T-helper 2 cell treated with Interferon-gamma antibody and Interleukin-4, amounts not matched to agents 5 μg/mL and 100 μg/mL, for 36 hours (primary cell): ENCODE measurements around the gene TRIM39.
"Not testable (repeated sequence)": the region's sequence is repeated elsewhere in the genome, so short reads cannot be mapped to it uniquely, and the experiment has no call there.

ENCODE experiments used
- DNase-seq: peaks from one replicate; pipeline ENCODE4 v3.0.0; 2021; ENCODE audit warnings: low spot score
- H3K27ac Mint-ChIP-seq: one replicate; pipeline ENCODE4 v1.8.0; 2021; ENCODE audit warnings: mild to moderate bottlenecking, mixed read lengths
- H3K27me3 Mint-ChIP-seq: one replicate; pipeline ENCODE4 v1.8.0; 2021; ENCODE audit warnings: low read depth, mixed read lengths
- H3K36me3 Mint-ChIP-seq: one replicate; pipeline ENCODE4 v1.8.0; 2021; ENCODE audit warnings: low read depth, mixed read lengths
- H3K4me1 Mint-ChIP-seq: one replicate; pipeline ENCODE4 v1.8.0; 2021; ENCODE audit warnings: low read depth, mixed read lengths
- H3K4me3 Mint-ChIP-seq: one replicate; pipeline ENCODE4 v1.8.0; 2022; ENCODE audit warnings: mild to moderate bottlenecking, moderate library complexity, mixed read lengths
- H3K9me3 Mint-ChIP-seq: one replicate; pipeline ENCODE4 v1.8.0; 2021; ENCODE audit warnings: mixed read lengths

TRIM39 gene

GRCh38 chr6:30326526-30327231 is at the start of gene TRIM39:
TRIM39 (plus strand) TSS chr6:30326927; CDS start chr6:30329318, 2,391 bp downstream.
- peaks cover 46% of the 10 kb centered on the region for H3K4me1 Mint-ChIP-seq
- peak; percentile 86 for DNase-seq
- no peaks in the 10 kb centered on the region for H3K27me3 Mint-ChIP-seq
- no peaks in the 10 kb centered on the region for H3K9me3 Mint-ChIP-seq
- peaks cover 22% of the 10 kb centered on the region for H3K36me3 Mint-ChIP-seq
- peak within 1 kb of the TSS; percentile 95 for H3K4me3 Mint-ChIP-seq
- peak within 1 kb of the TSS; percentile 99 for H3K27ac Mint-ChIP-seq

GRCh38 chr6:30280988-30281387 is 45.7 kb upstream of the TRIM39 start:
- Mint-ChIP-seq H3K9me3 (peaks cover 73% of the 10 kb centered on the region), H3K36me3 (peaks cover 13% of the 10 kb centered on the region)
- H3K27ac Mint-ChIP-seq, H3K4me3 Mint-ChIP-seq, DNase-seq, H3K4me1 Mint-ChIP-seq, H3K27me3 Mint-ChIP-seq: not testable (repeated sequence)

- H3K4me3 Mint-ChIP-seq = no peak overlapping the region
- H3K27me3 Mint-ChIP-seq = peaks cover 5% of the 10 kb centered on the region
- no peak overlapping the region for H3K27ac Mint-ChIP-seq
- no peaks in the 10 kb centered on the region for H3K4me1 Mint-ChIP-seq
- H3K9me3 Mint-ChIP-seq = peaks cover 79% of the 10 kb centered on the region
- H3K36me3 Mint-ChIP-seq = peaks cover 13% of the 10 kb centered on the region
- DNase-seq = no peak
These were observed 44.2 kb upstream of the TRIM39 start for GRCh38 chr6:30282522-30282921.

GRCh38 chr6:30283761-30284160 is 43.0 kb upstream of the TRIM39 start:
- DNase-seq = no peak
- H3K4me1 Mint-ChIP-seq = no peaks in the 10 kb centered on the region
- no peak overlapping the region for H3K27ac Mint-ChIP-seq
- H3K27me3 Mint-ChIP-seq = no peaks in the 10 kb centered on the region
- H3K9me3 Mint-ChIP-seq = peaks cover 80% of the 10 kb centered on the region
- H3K4me3 Mint-ChIP-seq = no peak overlapping the region
- H3K36me3 Mint-ChIP-seq = peaks cover 18% of the 10 kb centered on the region

GRCh38 chr6:30287139-30287538 is 39.6 kb upstream of the TRIM39 start:
- H3K36me3 Mint-ChIP-seq = peaks cover 41% of the 10 kb centered on the region

GRCh38 chr6:30295837-30296236 is 30.9 kb upstream of the TRIM39 start:
- H3K27me3 Mint-ChIP-seq = no peaks in the 10 kb centered on the region
- peaks cover 23% of the 10 kb centered on the region for H3K9me3 Mint-ChIP-seq
- H3K4me3 Mint-ChIP-seq = no peak overlapping the region
- no peaks in the 10 kb centered on the region for H3K4me1 Mint-ChIP-seq
- H3K36me3 Mint-ChIP-seq = peaks cover 43% of the 10 kb centered on the region
- no peak overlapping the region for H3K27ac Mint-ChIP-seq
- no peak for DNase-seq

More at GRCh38 chr6:30287139-30287538, 39.6 kb upstream of the TRIM39 start:
- peaks cover 68% of the 10 kb centered on the region for H3K9me3 Mint-ChIP-seq
- no peak overlapping the region for H3K4me3 Mint-ChIP-seq
- no peaks in the 10 kb centered on the region for H3K4me1 Mint-ChIP-seq
- H3K27ac Mint-ChIP-seq = no peak overlapping the region
- no peak for DNase-seq
- no peaks in the 10 kb centered on the region for H3K27me3 Mint-ChIP-seq

GRCh38 chr6:30304002-30304401 is 22.7 kb upstream of the TRIM39 start:
- Mint-ChIP-seq H3K4me1 (no peaks in the 10 kb centered on the region), H3K27ac (no peak overlapping the region), H3K9me3 (peaks cover 34% of the 10 kb centered on the region), H3K27me3 (no peaks in the 10 kb centered on the region), H3K4me3 (no peak overlapping the region), H3K36me3 (peaks cover 66% of the 10 kb centered on the region)
- DNase-seq = no peak

GRCh38 chr6:30311101-30311500 is 15.6 kb upstream of the TRIM39 start:
- no peaks in the 10 kb centered on the region for H3K9me3 Mint-ChIP-seq
- no peak for DNase-seq
- H3K4me1 Mint-ChIP-seq = peaks cover 5% of the 10 kb centered on the region
- no peaks in the 10 kb centered on the region for H3K27me3 Mint-ChIP-seq
- H3K36me3 Mint-ChIP-seq = peaks cover 41% of the 10 kb centered on the region
- no peak overlapping the region for H3K4me3 Mint-ChIP-seq
- H3K27ac Mint-ChIP-seq = no peak overlapping the region

- H3K9me3 Mint-ChIP-seq = no peaks in the 10 kb centered on the region
- DNase-seq = no peak
- no peak overlapping the region for H3K27ac Mint-ChIP-seq
- no peak overlapping the region for H3K4me3 Mint-ChIP-seq
- no peaks in the 10 kb centered on the region for H3K27me3 Mint-ChIP-seq
- H3K36me3 Mint-ChIP-seq = peaks cover 41% of the 10 kb centered on the region
- peaks cover 5% of the 10 kb centered on the region for H3K4me1 Mint-ChIP-seq
These were observed 15.1 kb upstream of the TRIM39 start for GRCh38 chr6:30311671-30312070.

GRCh38 chr6:30312266-30312665 is 14.5 kb upstream of the TRIM39 start:
- H3K27me3 Mint-ChIP-seq = no peaks in the 10 kb centered on the region
- no peak overlapping the region for H3K27ac Mint-ChIP-seq
- no peaks in the 10 kb centered on the region for H3K9me3 Mint-ChIP-seq
- peaks cover 36% of the 10 kb centered on the region for H3K36me3 Mint-ChIP-seq
- DNase-seq = no peak
- peaks cover 7% of the 10 kb centered on the region for H3K4me1 Mint-ChIP-seq
- no peak overlapping the region for H3K4me3 Mint-ChIP-seq

GRCh38 chr6:30312676-30313321 is 13.9 kb upstream of the TRIM39 start:
- no peaks in the 10 kb centered on the region for H3K9me3 Mint-ChIP-seq
- H3K36me3 Mint-ChIP-seq = peaks cover 37% of the 10 kb centered on the region
- H3K27me3 Mint-ChIP-seq = no peaks in the 10 kb centered on the region
- H3K4me1 Mint-ChIP-seq = peaks cover 11% of the 10 kb centered on the region
- no peak overlapping the region for H3K27ac Mint-ChIP-seq
- H3K4me3 Mint-ChIP-seq = no peak overlapping the region
- DNase-seq = no peak

- DNase-seq = no peak
- Mint-ChIP-seq H3K27me3 (no peaks in the 10 kb centered on the region), H3K4me1 (peaks cover 25% of the 10 kb centered on the region), H3K27ac (no peak overlapping the region), H3K9me3 (no peaks in the 10 kb centered on the region), H3K36me3 (peaks cover 38% of the 10 kb centered on the region), H3K4me3 (no peak overlapping the region)
These were observed 11.6 kb upstream of the TRIM39 start for GRCh38 chr6:30315156-30315555.

GRCh38 chr6:30317913-30318589 is 8.7 kb upstream of the TRIM39 start:
- Mint-ChIP-seq H3K4me1 (peaks cover 42% of the 10 kb centered on the region), H3K9me3 (no peaks in the 10 kb centered on the region), H3K36me3 (peaks cover 45% of the 10 kb centered on the region), H3K4me3 (peak overlapping the region; percentile 1), H3K27ac (peak overlapping the region; percentile 23), H3K27me3 (no peaks in the 10 kb centered on the region)
- DNase-seq = no peak

GRCh38 chr6:30319146-30319835 is 7.4 kb upstream of the TRIM39 start:
- DNase-seq = no peak
- Mint-ChIP-seq H3K4me1 (peaks cover 50% of the 10 kb centered on the region), H3K36me3 (peaks cover 43% of the 10 kb centered on the region), H3K27ac (no peak overlapping the region), H3K9me3 (no peaks in the 10 kb centered on the region), H3K4me3 (no peak overlapping the region), H3K27me3 (no peaks in the 10 kb centered on the region)
